Activated T-helper 17 cell treated with anti-CD3 and anti-CD28 coated beads, Interleukin-2, amount 50 U/mL, for 72 hours (primary cell): ENCODE results near the gene LDLRAD4. TPM values are rescaled to one million over a fixed set of nuclear protein-coding genes. Genes with fewer than 3 reads are reported as not detected.

Source experiments
- ATAC-seq: fragments of 150-1000 bp; cut with Tn5 transposase; replicated peaks from 2 replicates; pipeline ENCODE4 v1.10.0; 2021; ENCODE audit warnings: mild to moderate bottlenecking, moderate library complexity
- H3K27ac Mint-ChIP-seq: one replicate; pipeline ENCODE4 v1.8.0; 2022; ENCODE audit warnings: mixed read lengths
- H3K27me3 Mint-ChIP-seq: one replicate; pipeline ENCODE4 v1.8.0; 2022; ENCODE audit warnings: mixed read lengths
- H3K36me3 Mint-ChIP-seq: one replicate; pipeline ENCODE4 v1.8.0; 2022; ENCODE audit warnings: low read depth, mild to moderate bottlenecking, mixed read lengths
- H3K4me1 Mint-ChIP-seq: one replicate; pipeline ENCODE4 v1.8.0; 2022; ENCODE audit warnings: mixed read lengths
- H3K4me3 Mint-ChIP-seq: one replicate; pipeline ENCODE4 v1.8.0; 2022; ENCODE audit warnings: mild to moderate bottlenecking, mixed read lengths
- H3K9me3 Mint-ChIP-seq: one replicate; pipeline ENCODE4 v1.8.0; 2022; ENCODE audit warnings: mixed read lengths
- total RNA-seq, 2 donors: library from RNA; stranded (reverse); gene quantifications; one replicate each; pipeline ENCODE4 v1.2.3, GENCODE V29; 2022

Gene LDLRAD4
- total RNA-seq, 2 donors from 2014 or later: 52.0 to 54.8 TPM

- no peaks in the 10 kb centered on the region for H3K27me3 Mint-ChIP-seq
- no peak overlapping the region for H3K4me3 Mint-ChIP-seq
- no peaks in the 10 kb centered on the region for H3K9me3 Mint-ChIP-seq
- H3K4me1 Mint-ChIP-seq: peaks cover 28% of the 10 kb centered on the region
- H3K36me3 Mint-ChIP-seq: peaks cover 9% of the 10 kb centered on the region
- ATAC-seq: no peak
- H3K27ac Mint-ChIP-seq: no peak overlapping the region
Observed at GRCh38 chr18:13451213-13451540, 232.6 kb downstream of the LDLRAD4 start.

- peak overlapping the region; percentile 42 for H3K27ac Mint-ChIP-seq
- no peak for ATAC-seq
- peaks cover 10% of the 10 kb centered on the region for H3K36me3 Mint-ChIP-seq
- no peaks in the 10 kb centered on the region for H3K27me3 Mint-ChIP-seq
- peaks cover 27% of the 10 kb centered on the region for H3K4me1 Mint-ChIP-seq
- H3K9me3 Mint-ChIP-seq: no peaks in the 10 kb centered on the region
- no peak overlapping the region for H3K4me3 Mint-ChIP-seq
Observed at GRCh38 chr18:13451661-13452387, 233.3 kb downstream of the LDLRAD4 start.

GRCh38 chr18:13452388-13452811, 233.8 kb downstream of the LDLRAD4 start:
- ATAC-seq: no peak

GRCh38 chr18:13452871-13453680, 234.5 kb downstream of the LDLRAD4 start:
- Mint-ChIP-seq H3K27ac (no peak overlapping the region), H3K36me3 (peaks cover 18% of the 10 kb centered on the region), H3K4me1 (peaks cover 27% of the 10 kb centered on the region), H3K4me3 (no peak overlapping the region), H3K9me3 (no peaks in the 10 kb centered on the region), H3K27me3 (no peaks in the 10 kb centered on the region)
- no peak for ATAC-seq

More at GRCh38 chr18:13452388-13452811, 233.8 kb downstream of the LDLRAD4 start:
- Mint-ChIP-seq H3K4me1 (peaks cover 27% of the 10 kb centered on the region), H3K36me3 (peaks cover 15% of the 10 kb centered on the region), H3K4me3 (no peak overlapping the region), H3K27ac (peak overlapping the region; percentile 42), H3K27me3 (no peaks in the 10 kb centered on the region), H3K9me3 (no peaks in the 10 kb centered on the region)

GRCh38 chr18:13453714-13454113, 235.2 kb downstream of the LDLRAD4 start:
- Mint-ChIP-seq H3K4me3 (no peak overlapping the region), H3K4me1 (peaks cover 27% of the 10 kb centered on the region), H3K36me3 (peaks cover 17% of the 10 kb centered on the region), H3K27me3 (no peaks in the 10 kb centered on the region), H3K27ac (no peak overlapping the region), H3K9me3 (no peaks in the 10 kb centered on the region)
- ATAC-seq: no peak

GRCh38 chr18:13454363-13455150, 236.0 kb downstream of the LDLRAD4 start:
- no peak overlapping the region for H3K4me3 Mint-ChIP-seq
- H3K27me3 Mint-ChIP-seq: no peaks in the 10 kb centered on the region
- no peaks in the 10 kb centered on the region for H3K9me3 Mint-ChIP-seq
- no peak overlapping the region for H3K27ac Mint-ChIP-seq
- H3K4me1 Mint-ChIP-seq: peaks cover 27% of the 10 kb centered on the region
- ATAC-seq: no peak
- H3K36me3 Mint-ChIP-seq: peaks cover 14% of the 10 kb centered on the region

GRCh38 chr18:13455471-13455870, 236.9 kb downstream of the LDLRAD4 start:
- H3K27me3 Mint-ChIP-seq: no peaks in the 10 kb centered on the region
- H3K36me3 Mint-ChIP-seq: peaks cover 14% of the 10 kb centered on the region
- peak overlapping the region; percentile 46 for H3K27ac Mint-ChIP-seq
- H3K4me3 Mint-ChIP-seq: peak overlapping the region; percentile 55
- H3K4me1 Mint-ChIP-seq: peaks cover 23% of the 10 kb centered on the region
- ATAC-seq: no peak
- no peaks in the 10 kb centered on the region for H3K9me3 Mint-ChIP-seq

GRCh38 chr18:13455960-13456481, 237.5 kb downstream of the LDLRAD4 start:
- peak; percentile 84 for ATAC-seq
- Mint-ChIP-seq H3K36me3 (peaks cover 14% of the 10 kb centered on the region), H3K27me3 (no peaks in the 10 kb centered on the region), H3K27ac (peak overlapping the region; percentile 46), H3K9me3 (no peaks in the 10 kb centered on the region), H3K4me3 (peak overlapping the region; percentile 55), H3K4me1 (peaks cover 24% of the 10 kb centered on the region)

- Mint-ChIP-seq H3K36me3 (peaks cover 14% of the 10 kb centered on the region), H3K27ac (peak overlapping the region; percentile 46), H3K27me3 (no peaks in the 10 kb centered on the region), H3K4me3 (peak overlapping the region; percentile 55), H3K9me3 (no peaks in the 10 kb centered on the region), H3K4me1 (peaks cover 29% of the 10 kb centered on the region)
- peak; percentile 28 for ATAC-seq
Observed at GRCh38 chr18:13456736-13457271, 238.2 kb downstream of the LDLRAD4 start.

GRCh38 chr18:13457327-13457726, 238.8 kb downstream of the LDLRAD4 start:
- no peak overlapping the region for H3K4me3 Mint-ChIP-seq

GRCh38 chr18:13460946-13461345, 242.4 kb downstream of the LDLRAD4 start:
- no peaks in the 10 kb centered on the region for H3K9me3 Mint-ChIP-seq
- peak overlapping the region; percentile 4 for H3K4me3 Mint-ChIP-seq
- H3K27me3 Mint-ChIP-seq: no peaks in the 10 kb centered on the region
- H3K36me3 Mint-ChIP-seq: peaks cover 22% of the 10 kb centered on the region
- no peak for ATAC-seq
- H3K27ac Mint-ChIP-seq: no peak overlapping the region
- peaks cover 36% of the 10 kb centered on the region for H3K4me1 Mint-ChIP-seq

More at GRCh38 chr18:13457327-13457726, 238.8 kb downstream of the LDLRAD4 start:
- Mint-ChIP-seq H3K9me3 (no peaks in the 10 kb centered on the region), H3K27ac (peak overlapping the region; percentile 46), H3K36me3 (peaks cover 14% of the 10 kb centered on the region), H3K27me3 (no peaks in the 10 kb centered on the region), H3K4me1 (peaks cover 29% of the 10 kb centered on the region)
- ATAC-seq: no peak

GRCh38 chr18:13461469-13461868, 242.9 kb downstream of the LDLRAD4 start:
- Mint-ChIP-seq H3K27ac (no peak overlapping the region), H3K9me3 (no peaks in the 10 kb centered on the region), H3K27me3 (no peaks in the 10 kb centered on the region), H3K4me3 (peak overlapping the region; percentile 4), H3K4me1 (peaks cover 34% of the 10 kb centered on the region), H3K36me3 (peaks cover 25% of the 10 kb centered on the region)
- ATAC-seq: no peak

GRCh38 chr18:13461936-13462335, 243.4 kb downstream of the LDLRAD4 start:
- H3K27me3 Mint-ChIP-seq: no peaks in the 10 kb centered on the region
- no peak overlapping the region for H3K4me3 Mint-ChIP-seq
- H3K9me3 Mint-ChIP-seq: no peaks in the 10 kb centered on the region
- peak overlapping the region; percentile 6 for H3K27ac Mint-ChIP-seq
- H3K36me3 Mint-ChIP-seq: peaks cover 28% of the 10 kb centered on the region
- ATAC-seq: no peak
- peaks cover 35% of the 10 kb centered on the region for H3K4me1 Mint-ChIP-seq

GRCh38 chr18:13462686-13463085, 244.1 kb downstream of the LDLRAD4 start:
- Mint-ChIP-seq H3K4me3 (no peak overlapping the region), H3K27ac (peak overlapping the region; percentile 6), H3K27me3 (no peaks in the 10 kb centered on the region), H3K4me1 (peaks cover 35% of the 10 kb centered on the region), H3K9me3 (no peaks in the 10 kb centered on the region), H3K36me3 (peaks cover 29% of the 10 kb centered on the region)
- ATAC-seq: no peak
